Measurements from ENCODE around the gene C15orf40.
"Not testable (repeated sequence)": the region's sequence is repeated elsewhere in the genome, so short reads cannot be mapped to it uniquely, and the experiment has no call there.

The C15orf40 gene

DNA sequence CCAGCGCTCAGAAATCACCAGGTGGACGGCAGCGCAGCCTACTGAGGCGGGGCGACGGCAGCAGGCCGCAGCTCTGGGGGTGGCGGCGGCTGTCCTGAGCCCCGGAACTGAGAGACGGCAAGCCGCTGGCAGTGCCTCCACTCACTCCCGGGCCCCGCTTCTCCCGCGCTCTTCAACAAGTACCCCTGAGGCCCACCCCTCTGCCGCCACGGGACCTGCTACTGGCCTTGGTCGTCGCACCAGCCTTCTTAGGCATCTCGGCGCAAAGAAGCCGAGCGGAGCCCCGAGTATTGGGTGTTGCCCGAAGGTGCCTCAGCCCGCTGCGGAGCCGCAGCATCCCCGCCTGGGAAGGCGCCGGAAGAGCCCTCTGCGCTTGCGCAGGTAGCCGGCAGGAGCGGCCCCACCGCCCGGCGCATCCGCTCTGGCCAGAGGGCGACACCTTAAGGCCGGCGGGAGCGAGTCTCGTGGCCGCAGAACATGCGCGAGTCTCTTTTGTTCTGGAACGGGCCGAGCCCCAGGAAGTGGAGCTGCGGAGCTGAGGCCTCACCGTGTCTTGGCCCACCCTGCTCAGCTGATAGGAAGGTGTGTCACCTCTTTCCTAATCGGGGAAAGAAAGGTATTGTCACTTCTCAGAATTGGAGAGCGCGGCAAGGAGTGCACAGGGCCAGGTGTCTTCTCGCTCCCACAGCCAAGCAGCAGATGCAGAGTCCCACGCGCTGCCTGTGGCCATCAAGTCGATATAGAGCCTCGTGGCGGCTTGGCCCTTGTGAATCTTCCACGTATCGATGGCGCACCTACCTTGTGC, at the start of gene C15orf40:
Gene C15orf40 (minus strand): TSS at position 369 of the 805 bp plus-strand sequence. CDS start 32 bp downstream, at position 337.
- DNase-seq (ENCODE audit: low read depth, low spot score): peak; percentile 94

DNA sequence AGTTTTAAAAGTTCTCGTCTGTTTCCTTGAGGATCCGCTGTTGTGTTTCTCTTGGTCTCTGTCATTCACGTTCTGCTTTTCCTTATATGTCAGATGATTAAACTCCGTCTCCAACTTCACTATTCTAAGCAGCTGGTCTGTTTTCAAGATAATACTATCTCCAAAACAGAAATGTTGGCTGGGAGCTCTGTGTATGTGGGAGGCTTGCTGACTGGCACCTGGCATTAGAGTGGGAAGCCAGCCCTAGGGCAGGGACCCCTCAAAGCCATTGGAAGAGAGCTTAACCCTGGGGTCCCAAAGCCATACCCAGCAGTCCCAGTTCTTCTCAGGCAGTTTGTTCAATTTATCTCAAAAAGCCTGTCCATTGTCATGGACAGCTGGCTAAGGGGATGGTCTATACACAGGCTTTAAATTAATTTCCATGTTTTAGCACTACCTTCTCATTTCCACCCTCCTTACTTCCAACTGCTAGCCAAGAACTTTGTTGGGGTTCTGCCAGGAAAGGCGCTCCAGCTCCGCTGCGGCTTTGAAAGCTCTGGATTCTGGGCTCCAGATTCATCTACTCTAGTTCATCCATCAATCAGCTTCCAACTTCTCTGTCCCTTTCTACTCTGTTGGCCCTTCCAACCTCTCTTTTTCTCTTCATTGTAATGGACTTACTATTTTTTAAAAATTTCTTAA, 46.4 kb upstream of the C15orf40 start:
- no peak for DNase-seq (ENCODE audit: low read depth, low spot score)

DNA sequence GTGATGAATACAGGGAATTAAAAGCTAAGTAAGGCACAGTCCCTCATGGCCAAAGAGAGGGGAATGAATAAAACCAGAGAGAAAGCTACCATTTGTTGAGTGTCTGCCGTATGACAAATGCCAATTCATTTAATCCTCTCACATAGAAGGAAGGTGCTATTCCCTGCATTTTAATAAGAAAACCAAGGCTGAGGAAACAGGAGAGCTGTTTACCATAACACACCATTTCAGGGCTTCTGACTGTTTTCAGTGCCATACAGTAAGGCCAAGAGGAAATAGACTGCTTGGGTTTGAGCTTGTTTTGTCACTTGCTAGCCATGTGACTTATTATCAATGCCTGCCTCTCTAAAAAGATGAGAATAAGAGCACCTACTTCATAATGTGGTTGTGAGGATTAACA, 45.6 kb upstream of the C15orf40 start:
- DNase-seq (ENCODE audit: low read depth, low spot score): no peak

DNA sequence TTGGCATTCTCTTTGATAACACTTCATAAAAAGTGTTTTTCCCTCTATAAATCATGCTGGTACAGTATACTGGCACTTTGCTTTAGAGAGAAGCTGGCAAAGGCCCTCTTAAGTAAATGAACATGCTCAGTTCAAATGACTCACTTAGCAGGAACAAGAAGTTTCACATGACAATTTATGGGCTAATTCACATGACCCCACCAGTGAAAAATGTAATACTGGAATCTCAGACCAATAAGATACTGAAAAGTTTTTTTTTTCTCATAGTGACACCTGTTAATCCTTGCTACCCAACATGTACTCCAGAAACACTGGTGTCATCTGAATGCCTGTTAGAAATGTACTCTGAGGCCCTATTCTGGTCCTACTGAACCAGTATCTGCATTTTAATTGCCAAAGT, 41.7 kb upstream of the C15orf40 start:
- DNase-seq (ENCODE audit: low read depth, low spot score): no peak

DNA sequence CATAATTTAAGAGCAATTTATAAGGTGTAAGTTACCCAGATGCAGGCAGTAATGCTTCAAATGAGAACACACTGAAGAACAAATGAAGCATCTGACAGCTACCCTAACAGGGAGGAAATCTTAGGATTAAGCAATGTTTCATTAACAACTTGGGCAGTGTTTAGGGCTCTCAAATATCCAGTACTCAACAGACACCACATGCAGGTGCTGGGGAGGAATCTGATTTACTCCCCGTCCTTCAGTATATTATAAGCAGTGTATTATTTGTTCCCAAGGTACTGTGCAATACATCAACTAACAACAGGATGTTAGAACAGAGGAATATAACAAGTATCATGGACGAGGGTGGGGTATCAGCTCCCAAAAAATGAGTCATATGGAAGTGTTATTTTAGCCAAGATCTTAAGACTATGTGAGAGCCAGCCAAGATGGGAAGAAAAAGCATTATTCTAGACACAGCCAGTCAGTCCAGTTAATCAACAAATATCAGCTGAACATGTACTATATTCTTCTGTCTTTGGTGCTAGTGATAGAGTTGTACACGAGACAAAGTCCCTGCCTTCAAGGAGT, 35.2 kb upstream of the C15orf40 start:
- DNase-seq (ENCODE audit: low read depth, low spot score): no peak

DNA sequence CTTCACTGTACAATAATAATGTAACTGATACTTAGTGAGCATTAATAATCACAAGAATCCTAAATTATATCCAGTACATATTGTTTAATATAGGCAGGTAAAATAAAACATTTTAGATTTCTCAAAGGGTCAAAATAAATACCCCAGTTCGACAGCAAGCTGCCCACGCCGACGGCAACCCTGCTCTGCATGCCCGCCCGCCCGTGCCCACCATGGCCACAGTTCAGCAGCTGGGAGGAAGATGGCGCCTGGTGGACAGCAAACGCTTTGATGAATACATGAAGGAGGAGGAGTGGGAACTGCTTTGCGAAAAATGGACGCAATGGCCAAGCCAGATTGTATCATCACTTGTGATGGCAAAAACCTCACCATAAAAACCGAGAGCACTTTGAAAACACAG, 32.7 kb upstream of the C15orf40 start:
- no peak for DNase-seq (ENCODE audit: low read depth, low spot score)

DNA sequence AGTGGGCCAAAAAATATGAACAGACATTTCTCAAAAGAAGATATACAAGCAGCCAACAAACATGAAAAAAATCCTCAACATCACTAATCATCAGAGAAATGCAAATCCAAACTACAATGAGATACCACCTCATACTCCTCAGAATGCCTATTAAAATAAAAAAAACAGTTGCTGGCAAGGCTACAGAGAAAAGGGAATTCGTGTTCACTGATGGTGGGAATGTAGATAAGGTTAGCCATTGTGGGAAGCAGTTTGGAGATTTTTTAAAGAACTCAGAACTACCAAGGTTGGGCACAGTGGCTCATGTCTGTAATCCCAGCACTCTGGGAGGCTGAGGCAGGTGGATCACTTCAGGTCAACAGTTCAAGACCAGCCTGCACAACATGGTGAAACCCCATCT, 27.8 kb upstream of the C15orf40 start:
- DNase-seq (ENCODE audit: low read depth, low spot score): no peak

DNA sequence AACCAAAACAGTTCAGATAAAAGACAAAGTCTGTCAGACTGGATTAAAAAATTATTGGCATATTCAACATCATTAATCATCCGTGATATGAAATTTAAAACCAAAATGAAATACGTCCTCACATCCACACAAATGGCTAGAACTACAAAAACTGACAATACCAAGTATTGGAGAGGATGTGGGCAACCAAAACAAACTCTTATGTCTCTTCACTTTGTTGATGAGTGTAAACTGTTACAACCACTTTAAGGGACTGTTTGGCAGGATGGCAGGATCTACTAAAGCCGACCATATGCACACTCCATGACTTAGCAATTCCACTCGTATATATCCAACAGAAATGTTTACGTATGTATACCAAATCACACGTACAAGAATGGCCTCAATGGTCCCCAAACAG, 24.8 kb upstream of the C15orf40 start:
- DNase-seq (ENCODE audit: low read depth, low spot score): no peak

DNA sequence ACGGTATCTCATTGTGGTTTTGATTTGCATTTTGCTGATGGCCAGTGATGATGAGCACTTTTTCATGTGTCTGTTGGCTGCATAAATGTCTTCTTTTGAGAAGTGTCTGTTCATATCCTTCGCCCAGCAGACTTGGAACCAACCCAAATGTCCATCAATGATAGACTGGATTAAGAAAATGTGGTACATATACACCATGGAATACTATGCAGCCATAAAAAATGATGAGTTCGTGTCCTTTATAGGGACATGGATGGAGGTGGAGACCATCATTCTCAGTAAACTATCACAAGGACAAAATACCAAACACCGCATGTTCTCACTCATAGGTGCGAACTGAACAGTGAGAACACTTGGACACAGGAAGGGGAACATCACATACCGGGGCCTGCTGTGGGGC, 19.8 kb upstream of the C15orf40 start:
- DNase-seq (ENCODE audit: low read depth, low spot score): not testable (repeated sequence)

DNA sequence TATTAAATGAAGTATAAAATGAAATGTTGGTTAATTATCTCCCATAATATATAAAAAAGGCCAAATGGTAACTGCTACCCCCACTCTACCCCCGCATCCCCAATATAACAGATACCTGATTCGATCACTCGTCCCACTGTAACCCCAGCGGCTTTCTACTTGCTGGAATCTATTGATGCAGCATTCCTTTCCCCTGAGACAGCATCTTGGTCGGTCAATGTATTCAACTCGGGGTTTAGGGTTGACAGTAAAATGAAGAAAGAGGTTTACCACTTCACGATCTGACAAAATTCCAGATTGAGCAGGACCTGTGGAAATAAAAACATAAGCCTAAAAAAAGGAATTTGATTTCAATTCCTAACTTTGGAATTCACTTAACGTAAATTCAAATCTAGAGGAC, 18.6 kb upstream of the C15orf40 start:
- no peak for DNase-seq (ENCODE audit: low read depth, low spot score)

DNA sequence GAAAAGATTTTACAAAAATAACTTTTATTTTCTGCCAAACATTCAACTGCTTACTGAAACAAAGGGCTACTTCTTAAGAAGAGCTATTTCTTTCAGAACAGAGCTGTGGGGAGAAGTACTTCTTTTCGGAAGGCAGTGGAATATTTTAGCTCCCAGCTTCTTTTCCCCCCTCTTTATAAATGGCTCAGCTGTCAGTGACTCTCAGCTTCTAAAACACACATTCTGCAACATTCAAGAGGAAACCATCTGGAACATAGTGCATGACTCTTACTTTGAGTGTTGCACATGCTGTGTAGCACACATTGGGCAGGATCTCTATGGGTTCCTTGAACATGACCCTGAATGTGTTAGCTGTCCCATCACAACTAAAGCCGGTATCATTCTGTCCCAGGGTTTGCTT, 7.0 kb upstream of the C15orf40 start:
- no peak for DNase-seq (ENCODE audit: low read depth, low spot score)

DNA sequence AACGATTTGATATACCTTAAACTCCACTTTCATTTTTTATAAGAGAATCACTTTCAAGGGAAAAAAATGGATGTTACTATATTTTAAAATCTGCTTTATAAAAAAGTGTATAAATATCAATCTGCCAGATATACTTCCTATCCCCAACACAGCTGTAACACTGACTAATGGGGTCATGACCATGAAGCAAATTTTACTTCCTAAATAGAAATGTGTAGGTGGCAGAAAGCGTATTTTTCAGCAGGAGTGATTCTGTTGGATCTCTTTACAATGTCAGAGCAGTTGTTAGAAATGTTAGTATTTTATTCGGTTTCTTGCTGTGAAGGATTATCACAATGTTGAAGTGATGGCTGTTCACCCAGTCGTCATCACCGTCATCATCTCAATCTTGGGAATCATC, 5.5 kb upstream of the C15orf40 start:
- no peak for DNase-seq (ENCODE audit: low read depth, low spot score)

DNA sequence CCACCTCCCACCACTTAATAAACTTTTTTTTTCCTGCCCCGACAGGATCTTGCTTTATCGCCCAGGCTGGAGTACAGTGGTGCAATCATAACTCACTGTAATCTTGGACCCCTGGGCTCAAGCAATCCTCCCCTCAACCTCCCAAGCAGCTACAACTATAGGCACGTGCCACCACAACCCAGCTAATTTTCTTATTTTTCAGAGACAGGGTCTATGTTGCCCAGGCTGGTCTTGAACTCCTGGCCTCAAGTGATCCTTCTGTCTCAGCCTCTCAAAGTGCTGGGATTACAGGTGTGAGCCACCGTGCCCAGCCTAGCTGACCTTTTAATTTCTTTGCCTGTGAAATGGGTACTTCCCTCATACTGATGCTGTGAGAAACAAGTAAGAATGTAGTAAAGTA, 3.9 kb upstream of the C15orf40 start:
- no peak for DNase-seq (ENCODE audit: low read depth, low spot score)

DNA sequence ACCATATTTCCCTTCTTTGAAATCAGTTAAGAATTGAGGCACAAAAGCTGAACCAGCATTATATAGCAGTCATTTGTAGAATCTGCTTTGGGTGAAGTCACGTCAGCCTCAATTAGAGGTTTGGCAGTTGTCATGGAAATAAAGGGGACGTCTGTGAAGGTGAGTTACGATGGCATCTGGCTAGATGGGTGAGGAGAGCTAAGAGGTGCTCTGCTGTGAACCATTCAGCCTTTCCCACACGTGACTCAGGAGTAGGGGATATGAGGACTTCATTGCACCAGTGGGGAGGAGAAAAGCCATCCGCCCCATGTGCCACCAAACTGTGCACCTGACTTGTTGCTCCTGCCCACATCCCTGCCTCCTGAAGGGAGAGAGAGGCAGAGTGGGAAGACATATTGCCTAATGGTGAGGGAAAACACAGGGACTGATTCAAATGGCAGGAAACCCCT, 2.8 kb upstream of the C15orf40 start:
- DNase-seq (ENCODE audit: low read depth, low spot score): no peak

DNA sequence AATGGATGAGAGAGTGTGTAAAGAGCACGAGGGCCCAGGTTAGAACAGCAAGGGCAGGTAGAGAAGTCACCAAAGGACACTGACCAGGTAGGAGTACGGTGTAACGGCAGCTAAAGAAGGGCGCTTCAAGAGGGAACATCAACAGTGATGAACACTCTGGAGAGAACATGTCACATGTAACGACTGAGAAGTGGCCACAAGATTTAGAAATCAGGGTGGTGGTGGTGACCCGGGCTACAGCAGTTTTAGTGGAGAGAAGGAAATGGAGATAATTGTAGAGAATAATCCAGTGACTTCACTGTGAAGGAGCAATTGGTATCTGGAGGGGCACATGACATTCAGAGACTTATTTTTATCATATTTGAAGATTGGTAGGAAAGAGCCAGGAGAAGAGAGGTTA, 1.2 kb upstream of the C15orf40 start:
- no peak for DNase-seq (ENCODE audit: low read depth, low spot score)

DNA sequence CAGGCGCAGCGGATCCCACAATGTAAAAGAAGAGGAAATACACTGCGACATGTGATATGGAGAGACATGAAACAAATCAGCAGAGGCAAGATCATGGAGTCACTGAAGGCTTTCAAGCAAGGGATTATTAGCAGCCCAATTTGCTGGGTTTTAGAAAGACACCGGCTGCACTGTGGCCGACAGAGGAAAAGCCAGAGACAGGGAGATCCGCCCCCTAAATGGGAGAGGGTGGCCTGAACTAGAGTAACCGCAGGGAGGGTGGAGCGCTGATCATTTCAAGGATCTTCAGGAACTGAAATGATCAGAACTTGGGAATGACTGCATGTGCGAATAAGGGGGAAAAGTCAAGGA, 612 bp upstream of the C15orf40 start:
- DNase-seq (ENCODE audit: low read depth, low spot score): no peak

DNA sequence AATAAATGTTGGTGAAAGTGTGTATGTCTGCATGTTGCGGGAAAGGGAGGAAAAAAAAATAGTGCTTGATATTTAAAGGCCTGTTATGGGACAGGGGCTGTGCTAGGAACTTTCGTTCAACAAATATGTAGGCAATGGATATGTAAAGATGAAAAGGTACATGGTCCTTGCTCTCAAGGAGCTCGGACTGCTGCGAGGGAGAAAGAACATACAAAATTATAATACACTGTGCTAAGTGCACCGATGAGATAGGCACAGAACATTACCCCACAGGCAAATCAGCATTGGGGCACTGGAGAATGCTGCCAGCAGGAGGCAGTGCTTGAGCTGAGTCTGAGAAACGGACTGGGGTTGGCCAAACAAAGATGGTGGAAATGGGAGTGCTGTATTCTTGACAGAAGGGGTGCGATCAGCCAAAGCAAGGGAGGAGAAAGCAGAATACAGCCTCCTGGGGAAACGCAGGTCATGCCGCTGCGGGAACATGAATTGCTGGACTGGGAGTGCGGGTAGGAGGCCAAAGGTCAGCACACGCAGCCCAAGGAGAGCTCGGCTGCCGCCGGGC, 649 bp downstream of the C15orf40 start:
- DNase-seq (ENCODE audit: low read depth, low spot score): peak; percentile 80

DNA sequence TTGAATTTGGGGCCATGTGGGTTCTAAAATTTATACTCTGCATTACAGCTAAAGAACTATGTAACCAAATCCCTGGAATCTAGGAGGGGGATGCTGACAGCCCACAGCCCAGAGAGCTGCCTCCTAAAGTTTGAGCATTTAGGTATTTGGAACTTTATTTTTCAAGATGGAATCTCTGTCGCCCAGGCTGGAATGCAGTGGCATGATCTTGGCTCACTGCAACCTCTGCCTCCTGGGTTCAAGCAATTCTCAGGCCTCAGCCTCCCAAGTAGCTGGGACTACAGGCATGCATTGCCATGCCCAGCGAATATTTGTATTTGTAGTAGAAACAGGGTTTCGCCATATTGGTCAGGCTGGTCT, 10.8 kb downstream of the C15orf40 start:
- not testable (repeated sequence) for DNase-seq (ENCODE audit: low read depth, low spot score)

DNA sequence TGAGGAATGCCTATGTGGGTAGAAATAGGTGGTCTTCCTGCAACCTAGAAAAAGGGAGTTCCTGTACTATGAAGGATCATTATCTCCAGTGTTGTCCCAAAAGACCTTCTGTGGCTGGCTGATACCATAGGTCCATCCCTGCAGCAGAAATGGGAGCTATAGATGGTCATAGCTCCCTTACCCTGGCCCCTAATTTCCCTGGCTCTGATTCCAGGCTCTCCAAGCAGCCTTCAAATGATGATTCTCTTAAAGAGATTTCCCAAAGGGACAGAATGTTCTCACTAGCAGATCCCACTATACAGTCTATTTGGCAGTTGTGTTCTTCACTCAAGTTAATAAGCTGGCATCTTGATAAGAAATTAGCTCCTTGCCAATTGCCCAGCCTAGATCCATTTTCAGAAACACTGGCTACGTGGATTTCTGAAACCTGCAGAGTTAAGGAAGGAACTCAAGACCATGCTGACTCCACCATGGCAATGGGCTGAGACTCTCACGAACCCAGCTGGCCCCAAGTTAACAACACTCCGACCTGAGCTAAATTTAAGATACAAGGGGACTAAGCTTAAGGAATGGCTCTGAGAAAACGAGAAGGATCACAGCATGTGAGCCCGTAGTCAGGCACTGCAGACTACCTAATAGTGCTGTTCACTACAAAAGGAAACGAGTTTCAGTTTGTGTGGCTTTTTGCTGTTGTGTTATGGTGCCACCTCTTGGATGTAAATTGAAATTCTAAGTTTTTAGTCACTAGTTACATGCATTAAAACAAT, 11.4 kb downstream of the C15orf40 start:
- no peak for DNase-seq (ENCODE audit: low read depth, low spot score)

DNA sequence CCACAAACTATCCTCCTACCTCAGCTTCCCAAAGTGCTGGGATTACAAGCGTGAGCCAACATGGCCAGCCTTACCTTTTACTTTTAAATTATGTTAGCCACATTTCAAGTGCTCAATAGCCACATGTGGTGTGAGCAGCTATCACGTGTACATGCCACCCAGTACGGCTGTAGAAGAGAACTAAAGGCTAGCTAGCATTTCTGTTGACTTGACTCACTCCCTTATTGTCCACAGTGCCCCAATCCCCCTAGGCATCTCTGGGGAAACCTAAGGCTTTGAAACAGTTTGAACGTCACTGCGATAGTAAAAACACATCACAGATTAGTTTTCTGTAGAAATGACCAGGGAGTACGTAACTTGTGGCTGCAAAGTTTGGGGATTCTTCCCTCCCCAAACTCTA, 12.0 kb downstream of the C15orf40 start:
- no peak for DNase-seq (ENCODE audit: low read depth, low spot score)

DNA sequence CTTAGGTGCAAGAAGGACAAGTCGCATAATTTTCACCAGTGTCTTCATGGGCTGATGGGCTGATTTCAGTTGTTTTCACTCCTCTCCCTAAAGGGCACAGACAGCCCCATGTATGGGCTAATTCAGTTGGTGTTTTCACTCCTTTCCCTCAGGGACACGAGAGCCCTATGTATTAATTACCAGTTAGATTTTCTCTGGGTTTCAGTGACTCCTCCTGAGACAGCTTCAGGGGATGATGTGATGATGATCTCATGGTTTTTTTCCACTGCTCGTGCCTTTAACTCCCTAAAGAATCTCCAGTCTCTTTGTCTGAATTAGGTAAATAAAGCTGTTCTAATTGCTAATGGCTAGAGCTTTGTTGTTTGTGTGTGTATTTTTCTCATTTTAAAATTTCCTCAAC, 15.5 kb downstream of the C15orf40 start:
- peak; percentile 36 for DNase-seq (ENCODE audit: low read depth, low spot score)

DNA sequence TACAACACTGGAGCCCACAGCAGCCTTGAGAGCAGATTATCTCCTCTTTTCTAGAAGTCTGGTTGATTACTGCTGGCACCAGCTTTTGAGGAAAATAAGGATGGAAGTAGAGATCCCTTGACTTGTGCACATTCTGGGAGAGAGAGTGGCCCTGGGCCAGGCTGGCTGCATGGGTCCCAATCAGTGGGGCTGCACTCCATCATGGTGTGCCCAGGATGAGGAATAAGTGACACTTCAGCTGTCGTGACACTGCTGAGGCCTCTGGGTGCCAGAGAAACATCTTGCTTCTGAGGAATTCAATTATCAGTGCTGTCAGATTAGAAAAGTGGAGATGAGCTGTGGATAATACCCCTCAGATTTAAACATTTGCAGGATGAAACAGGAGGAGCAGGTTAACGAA, 16.4 kb downstream of the C15orf40 start:
- no peak for DNase-seq (ENCODE audit: low read depth, low spot score)

All from ELF-1 (cell line).